SW 1271 (cell line): ENCODE data around the gene UBE3D.
A peak's percentile ranks its signal among the peaks of the same experiment; 100 is the strongest.

Source experiments
- DNase-seq, 2 experiments: peaks; one replicate each; lab custom pipeline; 2025; lab: John Stamatoyannopoulos, UW

UBE3D gene, protein sequence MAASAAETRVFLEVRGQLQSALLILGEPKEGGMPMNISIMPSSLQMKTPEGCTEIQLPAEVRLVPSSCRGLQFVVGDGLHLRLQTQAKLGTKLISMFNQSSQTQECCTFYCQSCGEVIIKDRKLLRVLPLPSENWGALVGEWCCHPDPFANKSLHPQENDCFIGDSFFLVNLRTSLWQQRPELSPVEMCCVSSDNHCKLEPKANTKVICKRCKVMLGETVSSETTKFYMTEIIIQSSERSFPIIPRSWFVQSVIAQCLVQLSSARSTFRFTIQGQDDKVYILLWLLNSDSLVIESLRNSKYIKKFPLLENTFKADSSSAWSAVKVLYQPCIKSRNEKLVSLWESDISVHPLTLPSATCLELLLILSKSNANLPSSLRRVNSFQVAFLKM

DNA sequence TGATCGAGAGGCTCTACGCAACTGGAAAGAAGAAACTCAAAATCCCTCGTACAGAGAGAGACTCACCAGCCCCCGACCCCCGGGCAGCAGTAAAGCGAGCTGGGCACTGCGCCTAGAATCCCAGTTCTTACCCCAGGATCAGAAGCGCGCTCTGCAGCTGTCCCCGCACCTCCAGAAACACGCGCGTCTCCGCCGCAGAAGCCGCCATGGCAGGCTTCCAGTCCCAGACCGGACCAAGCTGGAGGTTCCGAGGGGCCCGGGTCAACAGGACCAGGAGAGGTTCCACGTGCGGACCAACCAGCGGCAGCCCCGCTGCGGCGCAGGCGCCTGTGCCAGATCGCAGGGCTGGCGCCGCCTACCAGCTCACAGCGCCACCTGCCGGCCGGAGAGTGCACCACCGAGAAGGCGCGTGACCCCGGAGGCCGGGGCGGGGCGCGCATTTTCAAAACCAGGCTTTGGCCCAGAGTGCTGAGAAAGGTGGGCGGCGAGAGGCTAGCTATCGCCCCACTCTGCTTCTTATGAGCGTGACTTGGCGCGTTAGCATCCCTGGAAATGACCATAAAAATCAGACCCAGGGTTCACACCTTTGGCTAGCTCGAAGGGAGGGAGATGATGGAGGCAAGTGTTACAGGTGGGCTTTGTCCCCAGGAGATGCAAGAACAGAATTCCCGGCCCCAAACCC lies at the start of gene UBE3D:
UBE3D (minus strand) TSS at position 331 of the 682 bp plus-strand sequence; CDS start at position 208, 123 bp downstream.
- DNase-seq: peak; percentile 53 to 79

DNA sequence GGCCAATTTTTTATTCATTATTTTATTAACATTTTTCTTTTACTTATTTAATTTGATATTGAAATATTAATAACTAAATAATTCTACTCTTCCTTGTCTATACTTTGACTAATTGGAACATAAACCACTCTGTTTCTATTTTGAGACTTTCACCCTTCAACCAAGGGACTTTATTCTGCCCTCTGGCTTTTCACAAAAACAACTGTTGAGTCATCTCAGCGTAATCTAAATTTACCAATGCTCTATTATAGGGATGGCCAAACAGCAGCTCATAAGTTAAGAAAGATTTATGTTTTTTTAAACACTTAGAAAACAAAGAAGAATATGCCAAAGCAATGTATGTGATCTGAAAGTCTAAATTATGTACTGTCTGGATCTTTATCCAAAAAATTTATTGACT lies 48.5 kb upstream of the UBE3D start:
- no peak for DNase-seq

DNA sequence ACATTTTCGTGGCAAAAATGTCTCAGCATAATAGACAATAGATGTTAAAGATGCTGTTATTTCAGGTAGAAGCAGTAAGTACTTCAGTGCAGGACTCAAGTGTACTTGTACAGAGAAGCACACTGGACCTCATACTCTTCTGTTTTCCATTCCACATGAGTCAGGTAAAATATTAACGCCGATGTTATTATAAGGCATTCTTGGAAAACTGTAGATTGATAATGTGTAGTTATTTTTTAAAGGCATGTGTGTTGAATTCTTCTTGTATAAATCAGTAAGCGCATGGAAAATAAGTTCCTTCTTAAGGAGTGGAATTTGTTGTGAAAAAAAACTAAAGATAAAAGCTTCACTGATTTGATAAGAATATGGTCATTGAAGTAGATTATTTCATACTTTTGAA lies 47.6 kb upstream of the UBE3D start:
- DNase-seq: no peak

DNA sequence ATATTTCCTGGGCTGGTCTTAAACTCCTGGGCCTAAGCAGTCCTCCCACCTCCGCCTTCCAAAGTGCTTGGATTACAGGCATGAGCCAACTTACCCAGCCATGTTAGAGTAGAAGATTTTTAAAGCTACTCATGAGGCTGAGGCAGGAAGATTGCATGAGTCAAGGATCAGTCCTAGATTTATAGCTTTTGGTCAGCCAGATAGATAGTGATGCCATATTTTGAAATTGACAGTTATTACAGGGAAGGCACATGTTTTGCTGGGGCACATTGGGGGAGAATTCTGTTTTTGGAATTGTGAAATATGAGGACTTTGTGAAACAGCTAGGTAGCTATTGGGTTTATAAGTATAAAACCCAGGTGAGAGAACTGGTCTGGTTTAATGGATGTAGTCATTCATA lies 42.7 kb upstream of the UBE3D start:
- DNase-seq: no peak

DNA sequence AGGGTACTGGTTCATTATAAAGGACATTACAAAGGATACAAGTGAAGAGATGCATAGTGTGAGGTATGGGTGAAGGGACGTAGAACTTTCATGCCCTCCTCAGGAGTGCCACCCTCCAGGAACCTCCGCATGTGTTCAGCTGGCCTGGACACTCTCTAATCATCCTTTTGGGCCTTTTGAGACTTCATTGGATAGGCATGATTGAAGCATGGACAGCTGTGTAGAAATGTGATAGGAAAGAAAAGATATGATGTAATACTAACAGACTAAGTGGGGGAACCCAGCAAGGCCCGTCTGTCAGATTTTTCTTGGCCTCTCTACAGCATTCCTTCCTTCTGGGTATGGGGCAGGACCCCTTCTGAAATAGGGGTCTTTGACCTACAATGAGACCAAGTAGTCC lies 32.9 kb upstream of the UBE3D start:
- DNase-seq: no peak

DNA sequence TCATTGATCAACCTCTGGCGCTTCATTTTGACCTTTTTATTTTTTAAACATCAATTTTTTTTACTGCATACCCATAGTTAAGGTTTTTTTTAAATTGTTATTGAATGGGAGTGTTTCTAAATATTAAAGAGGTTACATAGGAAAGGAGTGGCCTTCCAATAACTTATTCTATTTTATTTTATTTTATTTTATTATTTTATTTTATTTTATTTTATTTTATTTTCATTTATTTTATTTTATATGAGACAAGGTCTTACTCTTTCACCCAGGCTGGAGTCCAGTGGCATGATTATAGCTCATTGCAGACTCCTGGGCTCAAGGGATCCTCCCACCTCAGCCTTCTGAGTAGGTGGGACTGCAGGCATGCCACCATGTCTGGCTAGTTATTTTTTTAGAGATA lies 32.0 kb upstream of the UBE3D start:
- DNase-seq: no peak

DNA sequence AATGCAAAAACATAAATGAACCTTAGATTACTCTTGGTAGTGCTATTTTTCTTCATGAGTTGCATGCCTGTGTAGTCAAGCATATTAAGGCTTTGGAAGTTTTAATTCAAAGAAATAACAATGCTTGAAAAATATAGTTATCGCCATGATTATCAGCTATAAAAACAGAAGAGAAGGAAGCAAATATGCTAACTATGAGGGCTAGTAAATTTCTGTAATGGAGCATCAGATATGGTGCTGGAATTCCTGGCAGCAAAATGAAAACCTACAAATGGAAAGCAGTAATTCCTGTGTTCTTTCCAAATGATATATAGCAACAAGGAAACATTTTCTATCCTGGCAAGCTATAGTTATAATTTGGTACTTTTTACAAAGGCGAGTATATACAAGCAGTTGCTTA lies 31.6 kb upstream of the UBE3D start:
- DNase-seq: no peak

DNA sequence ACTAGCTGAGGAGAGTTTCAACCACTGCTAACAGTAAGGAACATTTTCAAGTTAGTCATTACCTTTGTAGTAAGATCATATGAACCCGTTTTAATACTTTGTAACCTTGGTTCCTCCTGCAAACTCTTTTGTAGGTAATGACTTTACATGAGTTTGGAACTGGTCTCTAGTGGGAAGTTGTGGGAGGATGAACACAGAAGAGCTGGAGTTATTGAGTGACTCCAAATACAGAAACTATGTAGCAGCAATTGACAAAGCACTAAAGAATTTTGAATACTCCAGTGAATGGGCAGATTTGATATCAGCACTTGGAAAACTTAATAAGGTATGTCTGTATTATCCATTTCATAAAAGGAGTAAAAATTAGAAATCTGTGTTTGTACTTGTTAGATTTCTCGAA lies 31.1 kb upstream of the UBE3D start:
- DNase-seq: no peak

DNA sequence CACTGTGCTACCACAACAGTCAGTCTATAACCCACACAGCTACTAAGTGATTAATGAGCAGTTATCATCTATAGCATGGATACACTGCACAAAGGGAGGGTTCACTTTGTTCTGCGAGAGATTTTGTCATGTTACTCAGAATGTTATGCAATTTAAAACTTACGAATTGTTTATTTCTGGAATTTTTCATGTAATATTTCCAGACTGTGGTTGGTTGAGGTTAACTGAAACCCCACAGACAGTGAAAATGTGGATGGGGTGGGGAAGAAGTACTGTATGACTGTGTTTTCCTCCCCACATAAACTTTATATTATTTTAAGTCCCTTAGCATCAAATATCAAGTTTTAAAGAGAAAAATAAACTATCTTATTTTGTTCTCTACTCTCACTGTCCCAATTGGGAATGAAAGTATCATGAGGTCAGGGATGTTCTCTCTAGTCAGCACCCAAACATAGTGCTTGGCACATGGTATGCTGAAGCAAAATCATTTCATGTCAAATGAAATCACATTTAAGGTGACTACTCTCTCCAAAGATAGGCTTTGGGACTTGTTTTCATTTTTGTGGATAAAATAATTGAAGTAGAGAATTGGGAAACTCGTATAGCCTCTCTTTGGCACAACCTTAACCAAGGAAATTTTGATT lies 27.2 kb upstream of the UBE3D start:
- no peak for DNase-seq

DNA sequence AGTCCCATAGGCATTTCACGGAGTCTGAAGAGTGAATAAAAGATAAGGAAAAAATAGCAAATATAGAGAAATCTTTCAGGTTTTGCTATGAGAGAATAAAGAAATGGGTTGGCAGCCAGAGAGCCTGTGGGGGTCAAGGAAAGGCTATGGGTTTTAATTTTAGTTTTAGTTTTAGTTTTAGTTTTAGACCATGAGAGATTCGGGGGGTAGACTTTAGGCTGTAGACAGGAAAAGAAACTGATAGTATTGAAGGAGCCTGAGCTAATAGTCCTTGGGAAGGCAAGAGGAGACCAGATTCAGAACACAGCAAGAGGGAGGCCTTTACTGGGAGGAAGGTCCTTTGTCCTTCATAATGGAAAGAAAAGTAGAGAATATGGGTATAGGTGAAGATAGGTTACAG lies 21.1 kb upstream of the UBE3D start:
- no peak for DNase-seq

DNA sequence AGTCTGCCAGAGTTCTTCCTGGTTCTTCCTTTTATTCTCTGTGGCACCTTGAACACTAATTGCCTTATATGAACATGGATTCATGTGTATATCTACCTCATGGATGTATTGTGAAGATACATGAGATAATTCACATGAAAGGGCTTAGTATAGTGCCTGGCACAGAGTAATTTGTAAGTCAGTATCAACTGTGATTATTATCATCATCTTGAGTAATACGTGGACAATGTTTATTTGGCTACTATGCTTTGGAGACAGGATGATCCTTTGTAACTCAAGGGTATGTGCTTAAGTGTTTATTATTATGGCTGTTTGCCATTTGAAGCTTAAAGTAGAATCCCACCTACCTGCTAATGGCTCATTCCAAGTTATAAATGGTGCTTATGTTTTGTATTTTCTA lies 17.8 kb upstream of the UBE3D start:
- no peak for DNase-seq

DNA sequence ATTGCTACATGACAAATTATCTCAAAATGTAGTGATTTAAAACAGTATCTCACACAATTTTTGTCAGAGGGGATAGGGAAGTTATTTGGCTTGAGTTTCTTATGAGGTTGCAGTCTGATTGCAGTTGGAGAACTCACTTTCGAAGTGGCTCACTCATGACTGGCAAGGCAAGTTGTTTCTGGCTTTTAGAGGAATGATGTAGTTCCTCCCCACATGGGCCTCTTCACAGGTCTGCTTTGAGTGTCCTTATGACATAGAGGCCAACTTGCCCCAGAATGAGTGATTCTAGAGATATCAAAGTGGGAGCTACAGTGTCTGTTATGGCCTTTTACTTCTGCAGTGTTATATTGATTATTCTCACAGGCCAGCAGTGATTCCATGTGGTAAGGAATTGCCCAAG lies 8.0 kb upstream of the UBE3D start:
- DNase-seq: no peak

DNA sequence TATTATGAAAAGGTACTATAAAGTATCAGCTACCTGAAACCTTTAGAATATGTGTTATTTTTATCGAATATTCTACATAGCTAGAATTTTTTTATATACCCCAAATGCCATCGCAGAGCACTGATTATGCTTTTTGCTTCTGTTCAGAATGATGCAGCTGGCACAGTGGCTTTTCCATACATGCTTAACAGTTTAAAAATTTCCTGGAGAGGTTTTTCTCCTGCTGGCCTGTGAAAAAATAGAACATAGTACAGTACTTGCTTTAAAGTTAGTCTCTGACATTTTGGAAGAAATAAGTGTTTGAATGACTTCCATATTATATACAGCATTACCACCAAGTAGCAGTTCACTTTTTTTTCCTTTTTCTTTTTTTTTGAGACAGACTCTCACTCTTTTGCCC lies 7.1 kb upstream of the UBE3D start:
- no peak for DNase-seq

DNA sequence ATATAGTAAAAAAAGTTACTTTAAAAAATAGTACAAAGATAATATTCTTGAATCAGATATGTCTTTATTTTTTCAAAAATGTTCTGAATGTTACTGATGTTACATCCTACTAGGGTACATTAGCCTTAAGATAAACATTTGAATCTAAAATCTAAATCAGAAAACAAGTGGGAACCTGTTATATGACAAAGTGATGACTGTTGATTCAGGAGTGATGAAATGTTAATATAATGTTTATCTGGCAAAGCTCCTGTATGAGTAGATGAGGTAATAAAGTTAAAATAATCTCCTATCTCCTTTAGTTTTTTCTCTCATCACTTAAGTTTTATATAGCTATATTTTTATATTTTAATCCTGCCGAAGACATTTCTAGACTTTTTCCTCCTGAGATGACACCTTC lies 6.1 kb upstream of the UBE3D start:
- no peak for DNase-seq

DNA sequence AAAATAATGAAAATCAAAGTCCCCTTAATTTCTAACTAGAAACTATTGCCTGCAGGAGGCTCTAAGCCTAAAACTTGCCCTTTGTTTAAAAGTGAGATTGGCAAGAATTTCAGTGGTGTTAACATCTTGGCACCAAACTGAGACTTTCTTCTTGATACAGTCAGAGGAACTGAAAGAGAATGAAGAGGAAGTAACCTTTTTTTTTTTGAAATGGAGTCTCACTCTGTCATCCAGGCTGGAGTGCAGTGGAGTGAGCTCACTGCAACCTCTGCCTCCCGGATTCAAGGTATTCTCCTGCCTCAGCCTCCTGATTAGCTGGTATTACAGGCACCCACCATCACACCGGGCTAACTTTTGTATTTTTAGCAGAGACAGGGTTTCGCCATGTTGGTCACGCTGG lies 5.4 kb upstream of the UBE3D start:
- no peak for DNase-seq

DNA sequence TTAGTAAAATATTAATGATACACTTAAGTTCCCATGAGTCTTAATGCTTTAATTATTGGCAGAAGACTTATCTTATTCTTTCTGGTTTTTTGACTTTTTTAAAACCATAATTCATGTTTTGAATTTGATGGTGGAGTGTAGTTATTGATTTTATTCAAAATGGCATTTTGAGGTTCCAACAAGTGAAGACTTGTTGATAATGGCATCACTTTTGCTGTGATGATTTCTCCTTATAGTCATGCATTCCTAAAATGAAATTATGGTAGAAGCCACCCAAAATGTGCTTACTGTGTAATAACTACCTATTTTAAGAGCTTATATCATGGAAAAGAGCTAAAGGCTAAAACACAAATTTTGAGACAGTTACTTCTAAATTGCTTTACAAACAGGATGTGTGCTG lies 4.0 kb upstream of the UBE3D start:
- DNase-seq: no peak

DNA sequence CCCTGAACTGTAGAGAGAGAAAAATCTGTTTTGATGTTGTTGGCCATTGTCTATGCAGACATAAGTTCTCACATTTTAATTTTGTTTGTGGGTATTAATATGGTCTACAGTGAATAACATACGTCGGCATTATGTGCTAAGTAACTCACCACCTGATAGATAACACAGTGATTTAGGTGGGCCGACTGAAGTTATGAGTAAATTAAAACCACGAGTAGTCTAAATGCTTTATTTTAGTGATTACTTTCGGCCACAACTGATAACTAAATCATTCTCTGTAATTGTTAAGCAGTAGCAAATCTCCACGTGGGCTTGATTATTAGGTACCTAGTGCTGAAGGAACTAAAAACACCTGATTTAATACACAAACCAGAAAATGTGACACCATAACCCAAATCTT lies 3.0 kb upstream of the UBE3D start:
- DNase-seq: no peak

DNA sequence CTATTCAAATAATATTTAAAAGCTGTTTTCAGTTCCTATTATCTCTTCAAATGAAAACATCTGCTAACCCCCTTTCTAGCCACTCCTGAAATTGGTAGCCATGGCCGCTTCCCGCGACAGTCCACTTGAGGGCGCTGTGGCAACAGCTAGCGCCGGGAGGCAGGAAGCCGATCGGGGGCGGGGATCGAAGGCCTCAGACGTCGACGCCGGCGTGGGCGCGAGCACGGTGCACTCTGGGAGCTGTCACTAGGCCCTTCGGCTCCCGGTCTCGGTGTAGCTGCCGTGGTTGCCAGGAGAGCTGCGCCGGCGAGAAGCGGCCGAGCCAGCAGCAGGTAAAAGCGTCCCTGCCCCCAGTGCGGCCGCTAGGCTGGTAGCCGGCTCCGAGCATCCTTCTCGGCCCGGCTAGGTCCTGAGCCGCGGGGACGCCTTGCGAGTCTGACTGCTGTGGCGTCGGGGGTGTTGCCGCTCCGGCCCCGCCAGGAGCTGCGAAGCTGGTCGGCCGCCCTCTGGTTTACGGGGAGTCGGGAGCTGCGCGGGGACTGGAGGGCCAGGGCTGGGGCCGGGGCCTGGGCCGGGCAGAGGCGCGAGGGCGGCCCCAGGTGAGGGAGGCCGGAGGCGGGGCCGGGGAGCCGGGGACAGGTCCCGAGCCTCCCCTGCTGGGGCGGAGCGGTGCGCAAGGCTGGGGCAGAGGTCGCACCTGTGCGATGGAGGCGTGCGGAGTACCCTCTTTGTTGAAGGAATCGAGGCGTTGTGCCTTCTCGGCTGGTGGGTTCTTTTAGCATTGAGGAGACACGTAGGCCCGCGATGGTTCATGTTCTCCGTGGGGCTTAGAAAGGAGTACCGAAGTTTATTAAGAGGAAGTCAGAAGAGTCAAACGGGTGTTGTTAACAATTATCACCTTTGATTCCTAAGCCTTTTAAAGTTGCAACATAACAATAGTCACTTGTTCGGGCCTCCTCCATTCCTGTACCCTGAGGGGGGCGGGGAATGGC lies 2.1 kb upstream of the UBE3D start, which contains the start of gene DOP1A:
DOP1A (plus strand) TSS at position 224 of the 992 bp plus-strand sequence. CDS start 29,307 bp downstream, outside the sequence.
- DNase-seq: peak; percentile 80 to 93

DNA sequence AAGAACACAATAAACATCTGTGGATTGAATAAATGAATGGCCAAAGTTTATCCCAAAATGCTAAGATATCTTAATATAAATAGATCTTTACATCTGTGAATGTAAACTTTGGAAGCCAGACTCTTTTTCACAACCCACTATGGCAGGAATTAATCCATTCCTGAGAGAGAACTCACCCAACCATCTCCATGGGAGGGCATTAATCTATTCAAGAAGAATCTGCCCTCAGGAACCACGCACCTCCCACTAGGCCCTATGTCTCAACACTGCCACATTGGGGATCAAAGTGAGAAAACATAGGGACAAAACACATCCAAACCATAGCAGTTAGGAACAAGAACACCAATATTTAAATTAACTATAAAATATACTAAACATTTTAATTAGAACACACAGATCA lies 3.4 kb downstream of the UBE3D start:
- no peak for DNase-seq

DNA sequence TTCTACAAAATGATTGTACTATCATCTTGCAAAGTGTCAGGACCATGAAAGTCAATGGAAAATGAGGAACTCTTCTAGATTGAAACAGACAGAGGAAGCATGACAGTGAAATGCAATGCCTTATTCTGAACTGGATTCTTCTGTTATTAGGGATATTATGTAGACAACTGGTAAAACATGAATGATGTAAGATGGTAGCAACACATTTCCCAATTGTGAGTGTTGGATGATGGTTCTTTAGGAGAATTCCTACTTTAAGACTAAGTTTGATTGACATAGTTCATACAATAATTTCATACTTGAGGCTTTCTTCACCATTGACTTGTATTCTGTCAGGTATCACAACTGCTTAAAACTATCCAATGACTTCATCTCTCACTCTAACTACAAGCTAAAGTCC lies 4.5 kb downstream of the UBE3D start:
- no peak for DNase-seq

DNA sequence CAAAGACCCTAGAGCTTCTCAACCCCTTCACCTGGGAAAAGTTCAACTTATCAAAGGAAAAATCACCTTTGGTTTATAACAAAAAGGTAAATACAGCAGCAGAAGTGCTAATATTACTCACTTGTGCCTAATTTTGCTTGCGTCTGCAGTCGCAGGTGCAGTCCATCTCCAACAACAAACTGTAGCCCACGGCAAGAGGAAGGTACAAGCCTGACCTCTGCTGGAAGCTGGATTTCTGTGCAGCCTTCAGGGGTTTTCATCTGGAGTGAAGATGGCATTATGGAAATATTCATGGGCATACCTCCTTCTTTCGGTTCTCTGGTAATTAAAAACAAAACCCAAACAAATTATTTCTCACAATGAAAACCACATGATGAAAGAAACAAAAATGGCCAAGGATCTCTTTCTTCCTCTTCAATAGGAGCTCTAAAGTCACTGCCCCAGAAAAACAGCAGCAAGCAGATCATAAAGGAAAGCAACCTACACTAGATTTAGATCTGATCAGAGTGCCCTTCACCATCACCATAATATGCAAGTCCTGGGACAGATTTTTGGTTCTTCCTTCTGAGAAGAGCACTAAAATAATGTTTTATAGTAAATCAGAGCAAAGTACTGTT lies 7.8 kb downstream of the UBE3D start:
- DNase-seq: peak in 1 of 2 experiments; percentile 34
